Measurements from ENCODE around the gene SOX6.

The SOX6 gene

DNA sequence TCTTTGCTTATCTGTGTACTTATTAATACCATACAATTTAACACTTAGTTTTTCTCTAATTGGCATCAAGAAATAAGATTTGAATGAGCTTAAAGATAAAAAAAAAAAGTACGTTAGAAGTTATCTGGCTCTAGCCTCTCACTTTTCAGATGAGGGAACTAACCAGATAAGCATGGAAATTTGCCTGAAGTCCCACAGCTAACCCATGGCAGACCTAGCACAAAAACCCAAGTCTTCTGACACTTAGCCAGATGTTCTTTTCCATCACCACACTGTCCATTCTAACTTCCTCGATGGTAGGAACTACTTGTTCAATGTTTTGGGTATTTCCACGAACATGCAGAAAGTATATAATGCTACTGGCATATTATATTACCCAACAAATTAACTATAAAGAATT, 7.4 kb upstream of the SOX6 start:
- no peak for DNase-seq

DNA sequence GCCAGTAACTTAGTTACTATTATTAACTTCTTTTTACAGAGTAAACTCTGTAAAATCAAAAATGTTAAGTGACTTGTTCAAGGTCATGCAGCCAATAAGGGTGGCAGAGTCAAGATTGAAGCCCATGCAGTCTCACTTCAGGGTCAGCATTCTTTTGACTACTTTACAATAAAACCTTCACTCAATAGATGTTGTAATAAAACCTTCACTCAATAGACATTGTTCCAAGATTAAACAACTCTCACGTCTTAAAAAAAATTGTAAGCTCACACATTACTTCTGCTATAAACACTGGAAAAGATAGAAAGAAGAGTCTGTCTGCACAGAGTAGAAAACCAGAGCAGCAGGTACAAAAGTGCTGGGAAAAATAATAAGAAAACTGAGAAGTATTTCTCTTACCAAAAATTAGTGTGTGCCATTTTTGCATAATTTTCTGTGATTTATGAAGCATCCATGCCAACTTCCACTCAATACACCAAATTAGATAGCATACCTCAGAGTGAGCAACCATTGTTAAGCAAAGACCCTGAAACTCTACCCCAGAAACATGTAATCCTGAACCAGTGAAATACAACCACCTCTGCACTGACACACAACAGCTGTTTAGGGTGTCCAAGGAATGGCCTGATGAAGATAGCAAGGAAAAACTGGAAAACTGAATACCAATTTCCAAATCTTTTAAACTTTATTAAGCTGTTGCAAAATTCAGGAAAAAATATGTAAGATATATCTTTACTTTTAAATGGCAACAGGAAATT, 4.9 kb upstream of the SOX6 start:
- DNase-seq = no peak

DNA sequence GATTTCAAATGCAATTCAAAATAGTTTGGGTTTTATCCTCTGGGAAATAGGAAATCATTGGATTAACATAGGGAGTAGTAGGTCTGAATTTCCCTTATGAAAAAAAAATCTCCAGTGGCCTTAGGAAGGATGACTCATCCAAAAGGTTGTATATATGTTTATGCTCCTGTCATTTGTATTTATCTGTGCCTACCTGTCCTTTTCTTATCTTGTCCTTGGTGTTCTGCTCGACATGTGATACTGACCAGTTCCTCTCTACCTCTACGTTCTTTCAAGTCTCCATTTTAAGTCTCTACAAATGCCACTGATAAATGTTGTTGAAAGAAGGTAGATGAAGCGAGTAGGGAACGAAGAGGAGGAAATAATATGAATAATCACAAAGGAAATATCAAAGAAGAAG, 3.0 kb upstream of the SOX6 start:
- DNase-seq = no peak

DNA sequence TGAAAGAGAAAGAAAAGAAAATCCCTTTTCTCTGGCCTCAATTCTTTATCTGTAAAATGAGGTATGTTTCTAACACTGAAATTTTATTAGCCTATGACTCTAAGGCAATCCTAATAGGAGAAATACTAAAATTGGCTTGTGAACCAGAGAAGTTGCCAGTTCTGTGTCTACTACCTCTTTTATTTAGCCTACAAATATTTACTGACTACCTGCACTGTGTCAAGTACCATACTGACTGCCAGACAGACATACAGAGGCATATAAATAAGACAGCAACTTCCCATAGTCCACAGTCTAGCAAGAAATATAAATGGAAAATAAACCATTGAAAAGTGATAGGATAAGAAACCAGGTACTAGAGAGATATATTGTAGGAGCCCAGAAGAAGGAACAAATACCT, 2.4 kb upstream of the SOX6 start:
- no peak for DNase-seq

DNA sequence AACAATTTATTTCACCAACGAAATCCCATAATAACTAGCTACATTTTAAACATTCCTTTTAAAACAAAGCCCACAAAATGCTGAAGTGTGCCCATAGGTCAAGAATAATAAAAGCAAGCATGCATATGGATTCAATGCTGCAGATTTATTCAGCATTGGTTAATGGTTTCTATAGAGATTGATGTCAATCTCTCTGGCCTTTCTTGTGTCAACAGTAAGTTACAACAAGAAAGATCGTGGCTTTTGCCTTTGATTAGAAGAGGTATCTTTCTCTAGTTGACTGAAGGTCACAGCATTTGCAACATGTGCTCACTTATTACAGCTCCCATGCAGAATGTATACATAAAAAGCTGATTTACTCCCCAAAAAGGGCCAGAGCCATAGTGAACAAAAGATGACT, 1.4 kb upstream of the SOX6 start:
- DNase-seq = no peak

DNA sequence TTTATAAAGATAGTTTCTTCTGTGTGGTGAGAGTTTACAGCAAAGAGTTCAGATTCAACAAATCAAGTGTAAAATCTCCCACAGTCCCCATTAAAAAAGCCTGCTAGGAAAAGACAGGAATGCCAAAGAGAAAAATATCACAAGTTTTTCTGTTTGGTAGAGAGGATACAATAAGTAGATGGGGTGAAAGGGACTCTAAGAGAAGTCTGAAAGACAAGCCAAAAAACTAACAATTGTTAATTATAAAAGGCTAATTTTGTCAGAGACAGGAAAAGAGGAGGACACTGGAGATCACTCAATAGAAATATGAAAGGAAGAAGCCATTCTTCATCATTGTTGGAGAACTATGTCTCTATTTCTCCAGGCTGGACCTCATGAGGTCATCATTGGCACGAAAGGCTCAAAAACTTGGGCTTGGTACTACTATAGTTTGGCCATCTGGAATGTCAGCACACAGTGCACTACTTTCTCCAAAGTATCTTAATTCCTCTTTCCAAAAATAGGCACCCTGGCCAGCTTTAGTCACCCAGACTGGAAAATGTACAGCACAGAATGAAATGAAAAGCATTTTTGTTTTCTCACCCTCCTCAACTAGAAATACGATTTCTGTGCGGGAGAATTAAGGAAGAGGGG, 531 bp upstream of the SOX6 start:
- no peak for DNase-seq

DNA sequence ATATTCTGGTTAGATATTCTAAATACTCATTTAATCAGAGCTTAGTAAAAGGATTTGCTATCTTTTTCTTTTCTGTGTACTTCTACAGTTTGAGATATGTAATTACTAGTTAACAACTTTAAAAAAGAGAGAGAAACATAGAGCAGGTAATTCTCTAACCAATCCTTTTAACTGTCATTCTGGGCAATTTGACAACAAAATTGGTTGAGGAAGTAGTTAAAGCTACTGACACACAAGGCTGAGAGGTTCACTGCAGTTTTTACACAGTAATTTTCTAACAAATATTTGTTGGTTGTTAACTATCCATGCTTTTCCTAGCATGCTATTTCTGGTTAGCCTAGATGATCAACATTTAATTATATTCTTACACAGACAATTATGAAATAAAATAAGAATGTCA, 3.6 kb downstream of the SOX6 start:
- DNase-seq = no peak

DNA sequence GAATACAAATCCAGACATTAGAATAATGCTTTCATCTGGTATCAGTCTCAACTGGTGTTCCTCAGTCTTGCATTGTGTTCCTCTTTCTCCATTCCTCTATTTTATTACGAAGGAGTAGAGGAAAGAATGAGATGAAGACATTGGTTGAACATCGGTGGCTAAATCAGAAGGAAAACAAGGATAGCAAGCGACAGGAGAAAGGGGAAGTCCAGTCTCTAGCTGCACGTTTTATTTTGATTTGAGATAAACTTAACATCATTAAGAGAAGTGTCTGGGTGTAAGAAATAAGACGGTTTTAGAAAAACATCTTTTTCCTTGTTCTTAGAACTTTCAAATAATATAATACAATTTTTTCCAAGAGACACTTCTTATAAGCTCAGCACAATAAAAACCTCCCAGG, 6.2 kb downstream of the SOX6 start:
- no peak for DNase-seq

DNA sequence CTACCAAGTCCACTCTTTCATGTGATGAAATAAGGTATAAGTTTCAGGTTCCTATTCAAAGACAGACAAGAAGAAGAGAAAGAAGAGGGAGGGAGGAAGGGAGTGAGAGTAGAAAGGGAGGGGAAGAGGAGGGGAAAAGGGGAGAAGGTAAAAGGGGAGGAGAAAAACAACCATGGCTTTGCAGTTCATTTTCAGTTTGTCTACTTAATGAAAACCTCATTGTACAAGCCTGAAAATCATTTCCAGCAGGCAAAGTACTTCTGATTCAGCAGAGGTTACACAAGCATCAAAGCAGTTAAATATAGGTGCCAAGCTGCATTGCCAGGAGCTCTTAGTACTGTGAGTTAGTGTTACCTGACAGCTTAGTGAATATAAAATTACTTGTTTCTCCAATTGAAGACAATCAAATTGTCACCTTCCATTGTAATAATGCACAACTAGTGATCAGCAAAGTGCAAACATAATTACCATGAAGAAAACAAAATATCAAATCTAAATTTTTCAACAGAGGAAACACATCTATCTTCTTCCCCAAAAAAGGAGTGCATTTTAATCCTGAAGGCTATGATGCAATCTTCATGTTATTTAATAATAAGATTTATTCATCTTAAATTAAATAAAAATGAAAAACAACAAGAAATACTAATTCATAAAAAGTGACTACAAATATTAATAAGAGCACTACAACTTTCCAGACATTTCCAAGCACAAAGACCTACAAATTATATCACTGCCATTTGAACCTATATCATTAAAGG, 8.2 kb downstream of the SOX6 start:
- no peak for DNase-seq

DNA sequence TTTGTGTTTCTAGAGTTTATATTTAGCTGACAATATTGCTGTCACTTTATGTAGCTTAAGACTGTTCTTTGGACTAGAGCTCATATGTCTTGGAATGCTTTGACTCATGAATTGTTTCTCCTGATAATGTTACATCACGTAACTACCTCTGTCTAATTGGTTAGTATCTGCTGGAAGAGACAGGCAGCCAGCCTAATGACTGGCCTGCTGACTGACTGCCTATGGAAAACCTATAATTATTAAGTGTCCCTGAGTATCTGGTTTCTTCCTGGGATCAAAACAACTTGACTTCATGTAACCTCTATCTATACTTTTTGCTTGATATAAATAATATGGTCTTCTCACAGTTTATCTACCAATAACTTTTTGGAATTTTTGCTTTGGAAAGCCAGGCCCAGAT, 9.4 kb downstream of the SOX6 start:
- no peak for DNase-seq

DNA sequence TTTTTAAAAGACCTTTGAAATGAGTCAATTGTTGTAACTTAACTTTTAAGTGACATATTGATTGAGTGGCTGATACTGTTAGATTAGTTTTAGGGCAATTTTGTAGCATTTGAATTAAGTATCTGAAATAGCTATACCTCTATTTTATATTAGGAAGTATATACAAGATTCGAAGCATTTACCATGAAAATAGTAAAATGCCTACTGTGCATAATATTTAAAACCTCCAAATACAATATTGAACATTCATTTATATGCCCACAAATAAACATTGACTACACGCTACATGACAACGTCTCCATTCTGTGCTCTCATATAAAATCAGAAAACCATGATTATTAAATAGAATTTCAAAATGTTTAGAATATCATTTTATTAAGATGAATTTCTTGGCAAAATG, 14.5 kb downstream of the SOX6 start:
- no peak for DNase-seq

DNA sequence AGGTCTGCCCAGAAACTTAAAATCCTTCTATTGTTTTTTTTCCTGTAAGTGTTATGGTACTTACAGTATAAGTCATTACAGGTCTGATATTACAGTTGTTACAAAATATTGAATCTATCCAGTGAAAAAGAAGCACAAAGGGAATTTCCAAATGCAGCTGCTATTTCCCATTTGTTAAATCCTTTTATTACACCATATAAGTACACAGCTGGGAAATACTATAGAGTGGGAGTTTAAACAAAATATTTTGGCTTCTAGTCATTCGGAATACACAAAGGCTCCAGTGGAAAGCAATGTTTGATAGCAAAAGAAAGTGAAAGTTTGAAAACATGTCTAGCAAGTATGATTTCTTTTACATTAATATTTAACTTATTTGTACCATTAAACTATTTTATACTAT, 18.0 kb downstream of the SOX6 start:
- DNase-seq = no peak

DNA sequence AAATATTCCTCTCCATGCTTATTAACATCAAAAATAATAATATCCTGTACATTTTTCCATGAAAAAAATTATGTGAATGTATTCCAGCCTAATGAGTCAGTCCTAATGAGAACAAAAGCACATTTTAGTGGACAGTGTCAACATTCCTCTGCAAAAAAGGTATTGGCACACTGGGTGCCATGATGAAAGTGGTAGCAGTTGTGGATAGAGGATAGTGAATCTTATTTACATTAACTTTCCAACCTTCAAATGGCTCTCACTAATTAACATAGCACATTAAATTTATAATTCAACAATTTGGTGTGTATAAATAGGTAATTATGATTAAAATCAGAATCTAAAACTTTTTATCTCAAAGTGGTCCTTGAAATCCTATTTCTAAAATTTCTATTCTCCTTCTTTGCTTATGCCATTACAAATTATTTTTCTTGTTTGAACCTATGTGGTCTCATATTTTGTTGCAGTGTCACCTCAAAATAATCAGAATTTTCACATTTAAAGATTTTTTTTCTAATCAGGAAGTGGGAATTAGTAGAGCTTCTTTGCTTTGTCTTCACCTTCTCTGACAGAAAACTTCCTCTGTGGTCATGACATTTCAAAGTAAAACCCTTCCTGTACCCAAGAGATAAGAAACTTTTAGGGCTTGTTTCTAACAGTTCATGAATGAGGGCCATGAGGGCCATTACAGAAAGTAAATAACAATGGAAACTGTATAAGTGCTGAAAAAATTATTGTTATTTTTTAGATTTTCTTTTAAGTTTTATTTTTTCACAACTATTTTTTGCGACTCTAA, 18.7 kb downstream of the SOX6 start:
- no peak for DNase-seq

DNA sequence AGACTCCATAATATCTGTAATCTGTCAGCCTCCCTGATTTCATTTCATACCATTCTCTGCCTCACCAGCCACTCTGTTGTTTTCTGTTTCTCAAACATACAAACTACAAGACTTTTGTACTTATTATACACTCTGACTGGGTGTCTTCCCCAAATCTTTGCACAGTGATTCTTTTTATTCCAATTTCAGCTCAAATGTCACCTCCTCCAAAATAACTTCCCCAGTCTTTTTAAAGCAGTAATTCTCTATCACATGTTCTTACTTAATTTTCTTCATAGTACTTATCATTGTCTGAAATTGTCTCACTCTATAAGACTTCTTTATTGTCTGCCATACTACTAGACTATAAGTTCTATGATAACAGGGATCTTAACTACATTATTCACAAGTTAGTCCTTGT, 19.6 kb downstream of the SOX6 start:
- DNase-seq = no peak

DNA sequence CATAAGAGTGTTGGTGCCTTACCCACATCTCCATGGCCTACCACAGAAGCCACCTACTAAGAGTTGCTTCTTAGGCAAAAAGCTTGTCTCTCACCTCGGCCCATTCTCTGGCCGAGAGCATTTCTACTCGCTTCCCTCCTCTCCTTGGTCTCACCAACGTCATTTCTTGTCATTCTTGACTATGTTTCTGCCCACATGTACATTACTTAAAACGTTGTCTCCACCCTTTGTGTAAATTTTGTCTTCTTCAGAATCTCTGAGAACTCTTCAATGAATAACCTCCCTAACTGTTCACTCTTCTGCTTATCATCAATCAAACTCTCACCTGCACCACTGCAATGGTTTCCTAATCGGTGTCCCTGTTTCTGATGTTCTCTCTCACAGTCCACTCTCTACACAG, 20.1 kb downstream of the SOX6 start:
- no peak for DNase-seq

DNA sequence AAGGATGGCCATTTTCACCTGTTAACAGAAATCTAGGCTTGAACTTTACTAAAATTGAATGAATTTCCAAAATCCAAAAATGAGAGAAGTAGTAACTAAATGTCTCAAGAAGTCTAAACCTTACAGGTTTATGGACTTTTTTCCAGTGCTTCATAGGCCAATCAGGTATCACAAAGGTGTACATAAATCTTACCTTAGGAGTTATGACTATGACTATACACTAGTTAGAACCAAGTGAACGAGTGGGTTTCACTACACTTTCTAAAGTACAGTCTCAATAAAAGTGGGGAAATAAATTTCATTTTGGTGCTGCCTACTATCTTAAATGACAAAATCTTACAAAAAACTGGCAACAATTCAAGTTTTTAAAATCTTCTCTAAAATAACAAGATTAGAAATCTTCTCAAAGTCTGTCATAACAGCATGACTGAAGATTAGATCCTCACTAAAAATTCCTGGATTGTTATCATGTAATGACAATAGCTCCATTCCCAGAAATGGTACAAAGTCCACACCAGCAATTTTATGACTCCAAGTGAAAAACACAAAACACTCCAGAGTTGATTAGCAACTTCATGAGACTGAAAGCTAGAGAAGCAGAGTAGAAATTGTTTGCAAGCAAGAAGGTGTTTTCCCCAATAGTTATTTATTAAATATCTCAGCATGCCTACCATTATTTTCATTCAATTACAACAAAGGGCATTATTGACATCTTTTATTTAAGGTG, 20.9 kb downstream of the SOX6 start:
- no peak for DNase-seq

DNA sequence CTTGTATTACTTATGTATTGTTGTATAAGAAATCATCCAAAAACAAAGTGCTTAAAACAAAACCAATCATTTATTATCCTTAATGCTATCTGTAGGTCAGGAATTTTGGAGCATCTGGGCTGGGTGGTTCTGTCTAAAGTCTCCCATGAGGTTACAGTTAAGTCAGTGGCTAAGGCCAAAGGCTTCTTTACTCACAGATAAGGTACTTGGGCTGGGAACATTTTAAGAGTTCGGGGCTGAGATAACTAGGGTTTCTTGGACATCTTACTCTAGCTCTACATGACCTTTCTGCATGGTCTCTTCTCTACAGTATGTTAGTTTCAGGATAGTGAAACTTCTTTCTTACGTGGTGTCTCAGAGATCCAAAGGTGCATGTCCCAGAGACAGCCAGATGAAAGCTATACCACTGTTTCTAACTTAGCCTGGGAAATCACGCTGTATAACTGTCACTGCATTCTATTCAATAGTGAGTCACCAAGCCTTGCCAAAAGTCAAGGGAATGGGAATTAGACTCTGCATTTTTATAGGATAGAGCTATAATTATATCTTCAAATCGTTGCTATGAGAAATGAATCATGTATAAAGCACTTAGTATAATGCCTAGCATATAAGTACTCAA, 29.6 kb downstream of the SOX6 start:
- DNase-seq = no peak

DNA sequence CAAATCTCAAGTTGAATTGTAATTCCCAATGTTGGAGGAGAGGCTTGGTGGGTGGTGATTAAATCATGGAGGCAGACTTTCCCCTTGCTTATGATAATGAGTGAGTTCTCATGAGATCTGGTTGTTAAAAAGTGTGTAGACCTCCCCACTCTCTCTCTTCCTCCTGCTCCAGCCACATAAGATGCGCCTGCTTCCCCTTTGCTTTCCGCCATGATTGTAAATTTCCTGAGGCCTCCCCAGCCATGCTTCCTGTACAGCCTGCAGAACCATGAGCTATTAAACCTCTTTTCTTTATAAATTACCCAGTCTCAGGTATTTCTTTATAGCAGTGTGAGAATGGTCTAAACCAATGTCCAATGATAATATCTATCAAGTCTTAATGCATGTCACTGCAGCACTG, 34.2 kb downstream of the SOX6 start:
- no peak for DNase-seq

DNA sequence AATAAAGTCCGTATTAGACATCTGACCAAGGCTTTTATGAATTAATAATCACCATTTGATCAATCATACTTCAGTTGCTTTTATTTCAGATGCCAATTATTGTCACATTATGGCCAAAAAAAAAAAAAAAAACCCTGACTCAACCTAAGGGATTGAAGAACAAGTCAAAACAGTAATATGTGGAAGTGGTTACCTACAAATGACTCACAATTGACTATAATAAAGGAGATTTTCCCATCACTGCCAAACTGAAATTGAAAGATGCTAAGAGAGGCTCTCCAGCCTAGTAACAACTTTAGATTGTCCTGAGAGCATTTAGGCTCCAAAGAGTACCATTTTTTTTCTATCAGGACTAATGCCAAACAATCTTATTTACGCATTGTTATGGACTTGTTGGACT, 35.2 kb downstream of the SOX6 start:
- no peak for DNase-seq

DNA sequence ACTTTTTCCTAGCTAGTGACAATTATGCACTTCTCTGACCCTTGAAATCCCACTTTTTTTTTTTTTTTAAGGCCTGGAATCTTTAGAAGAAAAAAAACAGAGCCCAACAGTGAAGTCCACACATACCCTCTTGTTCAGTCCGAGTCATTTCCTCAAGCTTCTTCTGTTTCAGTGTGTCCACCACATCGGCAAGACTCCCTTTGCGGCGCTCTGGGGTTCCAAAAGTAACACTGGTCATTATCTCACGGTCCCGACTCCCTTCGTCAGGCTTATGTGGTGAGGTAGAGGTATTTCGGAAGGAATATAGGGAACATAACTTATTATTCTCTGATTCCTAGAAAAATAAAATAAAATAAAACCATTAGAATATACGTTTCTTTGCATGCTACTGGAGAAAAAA, 38.0 kb downstream of the SOX6 start:
- DNase-seq = no peak

DNA sequence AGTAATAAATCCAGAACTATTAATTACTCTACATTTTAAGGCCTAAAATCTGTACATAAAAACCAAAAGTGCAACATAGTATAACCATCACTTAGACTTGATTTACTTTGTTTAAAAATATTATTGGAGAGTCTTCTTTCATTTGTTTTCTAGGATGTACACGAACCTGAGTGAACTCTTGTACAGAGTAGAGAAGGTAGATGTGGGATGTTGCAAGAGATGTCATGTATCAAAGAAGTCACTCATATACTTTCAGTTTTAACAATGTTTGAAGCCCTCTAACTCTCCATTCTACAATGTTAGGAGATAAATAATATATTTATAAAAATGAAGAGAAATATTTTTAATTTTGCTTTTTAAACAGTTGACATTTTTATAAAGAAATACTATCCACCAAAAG, 38.6 kb downstream of the SOX6 start:
- no peak for DNase-seq

DNA sequence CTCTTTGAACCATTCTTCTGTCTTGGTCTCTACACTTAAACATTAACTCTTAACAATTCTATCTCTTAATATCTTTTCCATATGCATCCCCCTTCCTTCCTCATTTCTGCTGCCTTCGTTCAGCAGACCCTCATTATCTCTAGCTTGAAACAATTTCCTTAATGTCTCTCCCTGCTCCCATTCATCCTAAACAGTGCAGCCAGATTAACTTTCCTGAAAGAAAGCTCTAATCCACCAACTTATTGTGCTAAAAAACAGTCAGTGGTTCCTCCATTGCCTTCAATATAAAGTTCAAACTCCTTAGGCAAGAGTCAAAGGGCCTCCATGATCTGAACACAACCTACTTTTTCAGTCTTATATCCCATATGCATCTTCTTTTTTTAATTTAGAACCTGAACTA, 42.5 kb downstream of the SOX6 start:
- DNase-seq = no peak

Data from stimulated activated CD4-positive, alpha-beta T cell treated with anti-CD3 and anti-CD28 coated beads, Interleukin-2, amount 100 ng/mL, for 48 hours (primary cell).